ENCODE results near the gene GON4L. TPM values are rescaled to one million over a fixed set of nuclear protein-coding genes. Genes with fewer than 3 reads are reported as not detected.
"Not testable (repeated sequence)": the region's sequence is repeated elsewhere in the genome, so short reads cannot be mapped to it uniquely, and the experiment has no call there.

The GON4L gene
- polyA plus RNA-seq, 1 of the 3 experiments (the other 2 are of a cell fraction), result 16.5 TPM

DNA sequence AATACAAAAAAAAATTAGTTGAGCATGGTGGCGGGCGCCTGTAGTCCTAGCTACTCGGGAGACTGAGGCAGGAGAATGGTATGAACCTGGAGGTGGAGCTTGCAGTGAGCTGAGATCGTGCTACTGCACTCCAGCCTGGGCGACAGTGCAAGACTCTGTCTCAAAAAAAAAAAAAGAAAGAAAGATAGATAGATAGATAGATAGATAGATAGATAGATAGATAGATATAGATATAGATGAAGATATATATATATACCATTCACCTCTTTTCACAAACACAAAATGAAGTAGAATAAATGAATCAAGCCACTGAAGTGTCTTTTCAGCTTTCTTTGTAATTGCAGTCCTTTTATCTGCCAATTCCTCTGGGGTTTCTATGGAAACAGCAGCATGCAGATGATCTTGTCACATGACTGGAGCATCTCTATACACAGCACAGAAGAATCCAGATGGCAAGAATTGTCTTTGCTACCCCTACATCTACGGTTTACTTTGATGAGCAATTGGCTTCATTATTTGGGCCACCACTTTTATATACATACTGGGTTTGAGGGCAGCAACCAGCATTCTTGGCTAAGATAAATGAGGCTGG, 138.4 kb downstream of the GON4L start:
- H2AFZ ChIP-seq (ENCODE audit: low read depth); H3K4me3 ChIP-seq (ENCODE audit: low read depth in 2 of 2, low read length in 1 of 2); H3F3A ChIP-seq (replicated peaks; ENCODE audit: insufficient read depth); H3K9me2 ChIP-seq; H3K4me1 ChIP-seq (ENCODE audit: control insufficient read depth in 1 of 2, insufficient read depth in 2 of 2, low read depth in 1 of 2, low read length in 1 of 2); DNase-seq; H3K27ac ChIP-seq (ENCODE audit: low read depth in 2 of 2, low read length in 1 of 2); H3K9me3 ChIP-seq; H4K20me1 ChIP-seq (ENCODE audit: insufficient read depth); H3K27me3 ChIP-seq (ENCODE audit: insufficient read depth); POLR2A ChIA-PET; H3K4me2 ChIP-seq; H3K9ac ChIP-seq: not testable (repeated sequence)
- CTCF ChIA-PET, result interaction anchor here (0.7 to 1.6 kb wide), 3 partner anchors 11 to 395 kb away, joined by 3 to 7 read pairs (median 4); no protein-coding TSS in a partner anchor
- Histone ChIP-seq H3K36me3 (replicated peaks in 1 of 2; ENCODE audit: control insufficient read depth in 1 of 2, insufficient read depth in 2 of 2, low read length in 1 of 2) (peaks cover 13 to 14% of the 10 kb centered on the region in 2 experiments), H3K79me2 (ENCODE audit: insufficient read depth) (peaks cover 54% of the 10 kb centered on the region; the same call in 1 of the 2 replicates)
- WGBS (ENCODE audit: low lambda C conversion rate), result 87% methylated on average over 6 of the region's 6 CpGs
- 0 out of 2 replicates have a peak, but pooled peaks have one; percentile 38 for TF ChIP-seq RFX5 (IDR thresholded peaks at IDR 0.05; ENCODE audit: low read length)

DNA sequence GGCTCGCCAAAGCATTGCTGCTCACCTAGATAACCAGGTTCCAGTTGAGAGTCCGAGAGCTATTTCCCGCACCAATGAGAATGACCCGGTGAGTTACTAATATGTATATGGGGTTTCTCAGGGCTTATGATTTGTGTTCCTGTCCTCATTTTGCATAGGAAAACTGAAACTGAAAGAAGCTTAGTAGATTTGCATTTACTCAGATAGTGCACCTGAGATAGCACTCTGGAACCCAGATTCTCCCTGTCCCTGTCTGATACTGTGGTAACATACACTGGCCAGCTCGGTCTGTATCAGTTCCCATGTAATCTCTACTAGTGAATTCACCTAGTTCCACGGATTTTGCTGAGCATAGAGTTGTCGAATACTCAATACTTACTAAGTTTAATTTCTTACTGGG, 140.0 kb downstream of the GON4L start:
- TF ChIP-seq YY1 (IDR thresholded peaks at IDR 0.05; ENCODE audit: low read depth) (no peak), TEAD4 (IDR thresholded peaks at IDR 0.05; ENCODE audit: borderline replicate concordance, insufficient read depth) (no peak)
- TF ChIP-seq, protein P1, sequence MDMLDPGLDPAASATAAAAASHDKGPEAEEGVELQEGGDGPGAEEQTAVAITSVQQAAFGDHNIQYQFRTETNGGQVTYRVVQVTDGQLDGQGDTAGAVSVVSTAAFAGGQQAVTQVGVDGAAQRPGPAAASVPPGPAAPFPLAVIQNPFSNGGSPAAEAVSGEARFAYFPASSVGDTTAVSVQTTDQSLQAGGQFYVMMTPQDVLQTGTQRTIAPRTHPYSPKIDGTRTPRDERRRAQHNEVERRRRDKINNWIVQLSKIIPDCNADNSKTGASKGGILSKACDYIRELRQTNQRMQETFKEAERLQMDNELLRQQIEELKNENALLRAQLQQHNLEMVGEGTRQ (IDR thresholded peaks at IDR 0.05; ENCODE audit: borderline replicate concordance, low read depth, low read length), result no peak
- Histone ChIP-seq H3K9ac (no peak overlapping the region), H3K27me3 (ENCODE audit: insufficient read depth) (no peaks in the 10 kb centered on the region), H3F3A (replicated peaks; ENCODE audit: insufficient read depth) (no peaks in the 10 kb centered on the region), H3K79me2 (ENCODE audit: insufficient read depth) (peaks cover 64% of the 10 kb centered on the region; the same call in 1 of the 2 replicates), H3K9me2 (no peaks in the 10 kb centered on the region), H3K27ac (ENCODE audit: low read depth in 2 of 2, low read length in 1 of 2) (no peak overlapping the region), H4K20me1 (ENCODE audit: insufficient read depth) (no peaks in the 10 kb centered on the region), H3K4me3 (ENCODE audit: low read depth in 2 of 2, low read length in 1 of 2) (no peak overlapping the region), H3K9me3 (no peaks in the 10 kb centered on the region), H3K4me1 (ENCODE audit: control insufficient read depth in 1 of 2, insufficient read depth in 2 of 2, low read depth in 1 of 2, low read length in 1 of 2) (no peaks in the 10 kb centered on the region), H3K36me3 (replicated peaks in 1 of 2; ENCODE audit: control insufficient read depth in 1 of 2, insufficient read depth in 2 of 2, low read length in 1 of 2) (peaks cover 20 to 25% of the 10 kb centered on the region in 2 experiments), H2AFZ (ENCODE audit: low read depth) (no peak overlapping the region), H3K4me2 (no peak overlapping the region)
- ChIA-PET POLR2A (no interaction called here), CTCF (interaction anchor here (1.1 kb wide), 1 partner anchor 12 kb away, joined by 4 read pairs; no protein-coding TSS in a partner anchor)
- DNase-seq, result no peak
- 94% methylated on average over 7 of the region's 7 CpGs for WGBS (ENCODE audit: low lambda C conversion rate)

DNA sequence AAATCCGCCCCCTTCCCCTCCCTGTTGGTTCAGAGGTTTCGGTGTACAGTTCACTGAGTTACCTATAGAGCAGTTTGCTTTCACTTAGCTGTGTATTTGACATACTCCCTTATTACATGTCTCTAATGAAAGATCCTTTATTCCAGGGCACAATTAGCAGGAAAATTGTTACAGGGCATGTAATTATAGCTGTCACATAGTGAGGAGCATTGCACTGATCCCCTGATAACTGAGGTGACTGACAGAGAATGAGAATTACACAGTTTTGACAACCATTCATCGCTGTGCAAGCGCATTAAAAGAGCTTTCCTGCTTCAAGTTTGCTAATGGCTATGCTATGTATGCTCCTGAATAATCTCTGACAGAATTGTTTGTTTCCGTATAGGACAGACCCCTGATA, 141.2 kb downstream of the GON4L start:
- H3K27me3 ChIP-seq (ENCODE audit: insufficient read depth), result no peaks in the 10 kb centered on the region
- 95% methylated on average over 5 of the region's 5 CpGs for WGBS (ENCODE audit: low lambda C conversion rate)
- no peak overlapping the region for H3K4me2 ChIP-seq
- ChIA-PET POLR2A (no interaction called here), CTCF (interaction anchor here (3.7 kb wide), 1 partner anchor 13 kb away, joined by 18 read pairs; no protein-coding TSS in a partner anchor)
- no peak overlapping the region for H2AFZ ChIP-seq (ENCODE audit: low read depth)
- DNase-seq, result no peak
- no peaks in the 10 kb centered on the region for H3K9me2 ChIP-seq
- no peak overlapping the region for H3K4me3 ChIP-seq (ENCODE audit: low read depth in 2 of 2, low read length in 1 of 2)
- no peaks in the 10 kb centered on the region for H3F3A ChIP-seq (replicated peaks; ENCODE audit: insufficient read depth)
- peaks cover 61% of the 10 kb centered on the region; the same call in 1 of the 2 replicates for H3K79me2 ChIP-seq (ENCODE audit: insufficient read depth)
- H3K27ac ChIP-seq (ENCODE audit: low read depth in 2 of 2, low read length in 1 of 2), result no peak overlapping the region
- H3K36me3 ChIP-seq (replicated peaks in 1 of 2; ENCODE audit: control insufficient read depth in 1 of 2, insufficient read depth in 2 of 2, low read length in 1 of 2), result peaks cover 15 to 22% of the 10 kb centered on the region in 2 experiments
- H4K20me1 ChIP-seq (ENCODE audit: insufficient read depth), result no peaks in the 10 kb centered on the region
- H3K9ac ChIP-seq, result no peak overlapping the region
- no peaks in the 10 kb centered on the region for H3K4me1 ChIP-seq (ENCODE audit: control insufficient read depth in 1 of 2, insufficient read depth in 2 of 2, low read depth in 1 of 2, low read length in 1 of 2)
- no peaks in the 10 kb centered on the region for H3K9me3 ChIP-seq
- TF ChIP-seq EZH2phosphoT487 (IDR thresholded peaks at IDR 0.05; ENCODE audit: borderline replicate concordance, low read depth) (no peak), MXI1 (IDR thresholded peaks at IDR 0.05; ENCODE audit: low read depth, low read length) (no peak), TAF1 (IDR thresholded peaks at IDR 0.05; ENCODE audit: borderline replicate concordance, low read depth, low read length) (no peak), POLR2AphosphoS5 (IDR thresholded peaks at IDR 0.05; ENCODE audit: low read depth, low read length) (no peak), SMC3 (IDR thresholded peaks at IDR 0.05; ENCODE audit: low read depth, low read length) (no peak), FOXM1 (IDR thresholded peaks at IDR 0.05; ENCODE audit: low read depth) (no peak), RXRA (IDR thresholded peaks at IDR 0.05; ENCODE audit: borderline replicate concordance, low read depth) (no peak), FOXJ3 (CRISPR knock-in tag; IDR thresholded peaks at IDR 0.05) (no peak), NFIC (IDR thresholded peaks at IDR 0.05; ENCODE audit: borderline replicate concordance) (no peak), RAD21 (IDR thresholded peaks at IDR 0.05; ENCODE audit: low read length) (no peak)
- TF ChIP-seq, protein P2, sequence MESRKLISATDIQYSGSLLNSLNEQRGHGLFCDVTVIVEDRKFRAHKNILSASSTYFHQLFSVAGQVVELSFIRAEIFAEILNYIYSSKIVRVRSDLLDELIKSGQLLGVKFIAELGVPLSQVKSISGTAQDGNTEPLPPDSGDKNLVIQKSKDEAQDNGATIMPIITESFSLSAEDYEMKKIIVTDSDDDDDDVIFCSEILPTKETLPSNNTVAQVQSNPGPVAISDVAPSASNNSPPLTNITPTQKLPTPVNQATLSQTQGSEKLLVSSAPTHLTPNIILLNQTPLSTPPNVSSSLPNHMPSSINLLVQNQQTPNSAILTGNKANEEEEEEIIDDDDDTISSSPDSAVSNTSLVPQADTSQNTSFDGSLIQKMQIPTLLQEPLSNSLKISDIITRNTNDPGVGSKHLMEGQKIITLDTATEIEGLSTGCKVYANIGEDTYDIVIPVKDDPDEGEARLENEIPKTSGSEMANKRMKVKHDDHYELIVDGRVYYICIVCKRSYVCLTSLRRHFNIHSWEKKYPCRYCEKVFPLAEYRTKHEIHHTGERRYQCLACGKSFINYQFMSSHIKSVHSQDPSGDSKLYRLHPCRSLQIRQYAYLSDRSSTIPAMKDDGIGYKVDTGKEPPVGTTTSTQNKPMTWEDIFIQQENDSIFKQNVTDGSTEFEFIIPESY (IDR thresholded peaks at IDR 0.05; ENCODE audit: borderline replicate concordance, low read depth), result no peak
- TF ChIP-seq, protein P1 (IDR thresholded peaks at IDR 0.05; ENCODE audit: borderline replicate concordance, low read depth, low read length), result no peak
